AG20443 (cell line): ENCODE measurements around the gene TNRC18.
"Not testable (repeated sequence)": the region's sequence is repeated elsewhere in the genome, so short reads cannot be mapped to it uniquely, and the experiment has no call there.

Source experiments
- DNase-seq: peaks from one replicate; pipeline ENCODE4 v3.0.0; 2012; ENCODE audit warnings: low spot score, mixed read lengths

TNRC18 gene

GRCh38 chr7:5267829-5268228 lies 155.8 kb downstream of the TNRC18 start:
- DNase-seq = not testable (repeated sequence)

- DNase-seq = no peak
Measured at GRCh38 chr7:5266191-5267028, 157.2 kb downstream of the TNRC18 start.

GRCh38 chr7:5265320-5266190 lies 158.1 kb downstream of the TNRC18 start:
- no peak for DNase-seq

- DNase-seq = not testable (repeated sequence)
Measured at GRCh38 chr7:5263066-5263465, 160.6 kb downstream of the TNRC18 start.

- DNase-seq = not testable (repeated sequence)
Measured at GRCh38 chr7:5260530-5261068, 163.0 kb downstream of the TNRC18 start.
